Liver (tissue), 3 donors: ENCODE results near the gene YIPF1.

ENCODE experiments used
- CTCF ChIP-seq: fragments of 150-350 bp; IDR thresholded peaks from 2 replicates; pipeline ENCODE4 v1.5.1; 2017; ENCODE audit warnings: improper control_type of control experiment, low read depth, low read length; ENCODE audit not compliant: missing input control
- EGR1 ChIP-seq, 2 donors: IDR thresholded peaks; 2 replicates each; pipeline ENCODE4 v1.6.1; 2016 to 2018; ENCODE audit warnings: antibody characterized with exemption in 2 of 2, low read depth in 2 of 2
- JUND ChIP-seq, 2 donors: IDR thresholded peaks; 2 replicates each; pipeline ENCODE4 v1.6.1; 2016; ENCODE audit warnings: antibody characterized with exemption in 2 of 2
- MAX ChIP-seq: IDR thresholded peaks from 2 replicates; pipeline ENCODE4 v1.6.1; 2016; ENCODE audit warnings: antibody characterized with exemption
- NR2F2 ChIP-seq: IDR thresholded peaks from 2 replicates; pipeline ENCODE4 v1.6.1; 2016; ENCODE audit warnings: antibody characterized with exemption
- YY1 ChIP-seq: IDR thresholded peaks from 2 replicates; pipeline ENCODE4 v1.6.1; 2016; ENCODE audit warnings: antibody characterized with exemption, mild to moderate bottlenecking
- ZBTB33 ChIP-seq: IDR thresholded peaks from 2 replicates; pipeline ENCODE4 v1.6.1; 2016; ENCODE audit warnings: antibody characterized with exemption
- donor health status: healthy.
- donor health status: healthy.

- no peak for TF ChIP-seq JUND (IDR thresholded peaks at IDR 0.05)
- TF ChIP-seq CTCF = no peak
- no peak for TF ChIP-seq MAX
- TF ChIP-seq EGR1 (IDR thresholded peaks at IDR 0.05; ENCODE audit: low read depth in 2 of 2) = no peak
- no peak for TF ChIP-seq NR2F2
- TF ChIP-seq ZBTB33 = no peak
- no peak for TF ChIP-seq YY1
These were observed 21.0 kb downstream of the YIPF1 start for GRCh38 chr1:53868565-53868964.
